ENCODE results near the gene PTPN6.

DNA sequence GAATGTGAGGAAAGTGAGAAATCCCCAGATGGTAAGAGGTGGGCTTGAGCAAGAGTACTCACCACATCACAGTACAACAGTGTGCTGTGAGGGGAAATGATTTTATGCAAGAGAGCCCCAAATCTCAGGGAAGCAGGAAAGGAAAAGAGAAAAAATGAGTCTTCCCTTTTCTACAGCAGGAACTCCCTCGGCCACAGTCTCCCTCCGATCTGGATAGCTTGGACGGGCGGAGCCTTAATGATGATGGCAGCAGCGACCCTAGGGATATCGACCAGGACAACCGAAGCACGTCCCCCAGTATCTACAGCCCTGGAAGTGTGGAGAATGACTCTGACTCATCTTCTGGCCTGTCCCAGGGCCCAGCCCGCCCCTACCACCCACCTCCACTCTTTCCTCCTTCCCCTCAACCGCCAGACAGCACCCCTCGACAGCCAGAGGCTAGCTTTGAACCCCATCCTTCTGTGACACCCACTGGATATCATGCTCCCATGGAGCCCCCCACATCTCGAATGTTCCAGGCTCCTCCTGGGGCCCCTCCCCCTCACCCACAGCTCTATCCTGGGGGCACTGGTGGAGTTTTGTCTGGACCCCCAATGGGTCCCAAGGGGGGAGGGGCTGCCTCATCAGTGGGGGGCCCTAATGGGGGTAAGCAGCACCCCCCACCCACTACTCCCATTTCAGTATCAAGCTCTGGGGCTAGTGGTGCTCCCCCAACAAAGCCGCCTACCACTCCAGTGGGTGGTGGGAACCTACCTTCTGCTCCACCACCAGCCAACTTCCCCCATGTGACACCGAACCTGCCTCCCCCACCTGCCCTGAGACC lies 15.6 kb upstream of the PTPN6 start:
- TF ChIP-seq POLR2AphosphoS5 (IDR thresholded peaks at IDR 0.05) (no peak), EP300 (IDR thresholded peaks at IDR 0.05) (no peak)
- TF ChIP-seq, protein P1, sequence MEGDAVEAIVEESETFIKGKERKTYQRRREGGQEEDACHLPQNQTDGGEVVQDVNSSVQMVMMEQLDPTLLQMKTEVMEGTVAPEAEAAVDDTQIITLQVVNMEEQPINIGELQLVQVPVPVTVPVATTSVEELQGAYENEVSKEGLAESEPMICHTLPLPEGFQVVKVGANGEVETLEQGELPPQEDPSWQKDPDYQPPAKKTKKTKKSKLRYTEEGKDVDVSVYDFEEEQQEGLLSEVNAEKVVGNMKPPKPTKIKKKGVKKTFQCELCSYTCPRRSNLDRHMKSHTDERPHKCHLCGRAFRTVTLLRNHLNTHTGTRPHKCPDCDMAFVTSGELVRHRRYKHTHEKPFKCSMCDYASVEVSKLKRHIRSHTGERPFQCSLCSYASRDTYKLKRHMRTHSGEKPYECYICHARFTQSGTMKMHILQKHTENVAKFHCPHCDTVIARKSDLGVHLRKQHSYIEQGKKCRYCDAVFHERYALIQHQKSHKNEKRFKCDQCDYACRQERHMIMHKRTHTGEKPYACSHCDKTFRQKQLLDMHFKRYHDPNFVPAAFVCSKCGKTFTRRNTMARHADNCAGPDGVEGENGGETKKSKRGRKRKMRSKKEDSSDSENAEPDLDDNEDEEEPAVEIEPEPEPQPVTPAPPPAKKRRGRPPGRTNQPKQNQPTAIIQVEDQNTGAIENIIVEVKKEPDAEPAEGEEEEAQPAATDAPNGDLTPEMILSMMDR (IDR thresholded peaks at IDR 0.05), result no peak
